Measurements from ENCODE around the gene ALDH16A1. TPM values are rescaled to one million over a fixed set of nuclear protein-coding genes. Genes with fewer than 3 reads are reported as not detected.

The ALDH16A1 gene
- total and polyA plus RNA-seq, 2 donors (not counting 3 experiments of a cell fraction or from before 2014, with no cell fraction given): 27.6 to 33.2 TPM

DNA sequence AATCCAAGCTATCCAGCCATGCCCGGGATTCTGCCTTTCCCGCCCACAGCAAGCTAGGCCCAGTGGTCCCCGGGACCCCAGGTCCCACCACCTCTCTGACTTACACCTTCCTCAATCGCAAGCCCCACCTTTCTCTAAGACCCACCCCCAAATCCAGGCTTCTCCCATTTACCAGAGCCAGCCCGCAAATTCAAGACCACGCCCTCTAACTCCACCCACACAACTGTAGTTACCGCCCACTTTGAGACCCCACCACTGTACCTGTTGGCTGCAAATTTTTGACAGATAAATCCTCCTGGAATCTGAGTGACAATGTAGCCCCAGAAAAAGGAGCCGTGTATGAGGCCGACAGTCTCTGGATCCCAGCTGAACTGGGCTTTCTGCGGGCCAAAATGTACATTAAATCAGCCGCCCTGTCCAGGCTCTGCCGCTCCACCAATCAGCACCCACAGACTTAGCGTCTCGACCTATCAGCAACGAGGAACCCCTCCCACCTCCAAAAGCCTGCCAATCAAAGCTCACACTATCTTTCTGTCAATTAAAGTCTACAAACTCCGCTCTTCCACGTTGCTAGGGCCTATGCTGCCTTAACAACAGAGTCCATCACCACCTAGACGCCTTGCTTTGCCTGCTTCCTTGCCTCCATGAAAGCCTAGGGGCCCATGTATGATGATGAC lies 18.0 kb upstream of the ALDH16A1 start:
- TF ChIP-seq POLR2A (IDR thresholded peaks at IDR 0.05; ENCODE audit: low read depth, low read length): no peak
- TF ChIP-seq GATA2 (IDR thresholded peaks at IDR 0.05; ENCODE audit: insufficient read depth, insufficient read length, low read depth, low read length): no peak
- no peak for TF ChIP-seq JUN (IDR thresholded peaks at IDR 0.05; ENCODE audit: borderline replicate concordance, insufficient read depth, insufficient read length, low read depth)
- TF ChIP-seq EZH2 (IDR thresholded peaks at IDR 0.05; ENCODE audit: borderline replicate concordance, low read depth, low read length, severe bottlenecking): no peak
- TF ChIP-seq, protein P1, sequence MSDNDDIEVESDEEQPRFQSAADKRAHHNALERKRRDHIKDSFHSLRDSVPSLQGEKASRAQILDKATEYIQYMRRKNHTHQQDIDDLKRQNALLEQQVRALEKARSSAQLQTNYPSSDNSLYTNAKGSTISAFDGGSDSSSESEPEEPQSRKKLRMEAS (IDR thresholded peaks at IDR 0.05; ENCODE audit: insufficient read depth, insufficient read length): no peak
- TF ChIP-seq, protein P2, sequence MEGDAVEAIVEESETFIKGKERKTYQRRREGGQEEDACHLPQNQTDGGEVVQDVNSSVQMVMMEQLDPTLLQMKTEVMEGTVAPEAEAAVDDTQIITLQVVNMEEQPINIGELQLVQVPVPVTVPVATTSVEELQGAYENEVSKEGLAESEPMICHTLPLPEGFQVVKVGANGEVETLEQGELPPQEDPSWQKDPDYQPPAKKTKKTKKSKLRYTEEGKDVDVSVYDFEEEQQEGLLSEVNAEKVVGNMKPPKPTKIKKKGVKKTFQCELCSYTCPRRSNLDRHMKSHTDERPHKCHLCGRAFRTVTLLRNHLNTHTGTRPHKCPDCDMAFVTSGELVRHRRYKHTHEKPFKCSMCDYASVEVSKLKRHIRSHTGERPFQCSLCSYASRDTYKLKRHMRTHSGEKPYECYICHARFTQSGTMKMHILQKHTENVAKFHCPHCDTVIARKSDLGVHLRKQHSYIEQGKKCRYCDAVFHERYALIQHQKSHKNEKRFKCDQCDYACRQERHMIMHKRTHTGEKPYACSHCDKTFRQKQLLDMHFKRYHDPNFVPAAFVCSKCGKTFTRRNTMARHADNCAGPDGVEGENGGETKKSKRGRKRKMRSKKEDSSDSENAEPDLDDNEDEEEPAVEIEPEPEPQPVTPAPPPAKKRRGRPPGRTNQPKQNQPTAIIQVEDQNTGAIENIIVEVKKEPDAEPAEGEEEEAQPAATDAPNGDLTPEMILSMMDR (IDR thresholded peaks at IDR 0.05; ENCODE audit: extremely low read depth in 1 of 2, insufficient read depth in 1 of 2, low read depth in 1 of 2, low read length in 2 of 2): no peak
- CTCF ChIA-PET: interaction anchor here (0.7 to 1.2 kb wide), 2 partner anchors 16 to 44 kb away, joined by 3 read pairs; no protein-coding TSS in a partner anchor

More for the DNA sequence above, 18.0 kb upstream of the ALDH16A1 start:
- Histone ChIP-seq H3K27me3 (ENCODE audit: control insufficient read depth in 2 of 2, insufficient read depth in 2 of 2, low read length in 2 of 2) (peaks cover 74 to 76% of the 10 kb centered on the region in 2 experiments), H3K9ac (replicated peaks; ENCODE audit: extremely low read depth, insufficient read depth, low read length) (no peak overlapping the region), H2AFZ (ENCODE audit: low read depth, low read length) (no peak overlapping the region), H3K4me3 (replicated peaks in 1 of 3; ENCODE audit: insufficient read depth in 1 of 3, low read depth in 1 of 3, low read length in 3 of 3) (no peak overlapping the region), H3K4me1 (ENCODE audit: control insufficient read depth, extremely low read depth, insufficient read depth, low read length) (peaks cover 3% of the 10 kb centered on the region), H4K20me1 (replicated peaks; ENCODE audit: control insufficient read depth, extremely low read depth, insufficient read depth, low read length) (no peaks in the 10 kb centered on the region), H3K36me3 (ENCODE audit: control insufficient read depth in 2 of 2, extremely low read depth in 1 of 2, insufficient read depth in 2 of 2, low read length in 2 of 2) (no peaks in the 10 kb centered on the region), H3K9me1 (replicated peaks; ENCODE audit: control insufficient read depth, extremely low read depth, insufficient read depth, low read length) (no peaks in the 10 kb centered on the region), H3K27ac (ENCODE audit: insufficient read depth, low read depth, low read length) (no peak overlapping the region), H3K79me2 (ENCODE audit: control insufficient read depth, insufficient read depth, low read length) (no peaks in the 10 kb centered on the region), H3K9me3 (replicated peaks; ENCODE audit: control insufficient read depth, insufficient read depth, low read length) (no peaks in the 10 kb centered on the region), H3K4me2 (ENCODE audit: insufficient read depth, low read length) (no peak overlapping the region)
- no peak for FAIRE-seq
- no TSS peak for BruUV-seq (replicated peaks)
- POLR2A ChIA-PET: no interaction called here
- dilution Hi-C loops (cut with MboI; ENCODE audit: extremely low pct_ligation_motif_present, low sequenced_read_pairs) (no loop called here), intact Hi-C loops (cut with micrococcal nuclease) (no loop called here)
- no peak for DNase-seq (ENCODE audit: low read depth, low spot score)
